ENCODE results near the gene CHD3. TPM values are rescaled to one million over a fixed set of nuclear protein-coding genes. Genes with fewer than 3 reads are reported as not detected.

CHD3 gene
- total and polyA plus RNA-seq, 2 experiments from 2014 or later, result 2.9 to 9.7 TPM

DNA sequence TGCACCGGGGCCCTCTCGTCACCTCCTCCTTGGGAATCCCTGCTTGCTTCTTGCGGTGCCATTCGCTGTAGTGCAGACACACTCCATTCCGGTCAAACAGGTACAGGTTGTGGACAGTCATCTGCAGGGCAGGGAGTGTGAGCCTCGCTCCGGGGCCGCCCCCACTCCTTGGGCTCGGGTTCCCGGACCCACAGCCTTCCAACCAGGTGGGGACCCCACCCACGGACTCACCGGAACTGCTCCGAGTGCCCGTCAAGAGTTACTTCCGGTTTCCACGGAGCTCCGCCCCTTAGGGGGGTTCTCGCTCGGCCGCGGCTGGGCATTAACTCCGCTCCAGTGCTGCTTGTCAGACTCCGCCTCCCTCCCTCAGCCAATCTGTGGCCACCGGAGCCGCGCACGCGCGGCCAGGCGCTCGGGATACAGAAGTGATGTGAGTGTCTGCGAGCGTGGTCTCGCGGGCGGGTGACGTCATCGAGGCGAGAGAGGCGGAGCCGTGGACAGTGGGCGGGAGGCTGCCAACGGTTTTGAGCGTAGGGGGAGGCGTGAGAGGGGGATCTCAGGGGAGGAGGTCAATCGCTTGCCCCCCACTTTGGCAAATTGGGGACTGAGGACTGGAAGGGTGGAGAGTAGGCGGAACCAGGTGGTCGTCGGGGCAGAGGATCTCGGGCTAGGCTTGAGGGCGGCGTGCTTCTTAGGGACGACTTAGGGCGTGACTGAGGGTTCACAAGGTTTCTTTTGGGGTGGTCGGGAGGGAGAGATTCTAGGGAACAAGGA, 43.3 kb downstream of the CHD3 start, which contains the start of the genes CNTROB and TRAPPC1:
Gene CNTROB (plus strand): TSS at position 498 of the 774 bp plus-strand sequence. CDS start 874 bp downstream, outside the sequence.
Gene TRAPPC1 (minus strand): TSS at position 238 of the 774 bp plus-strand sequence. CDS start 117 bp downstream, at position 121.
- Histone ChIP-seq H4K20me1 (replicated peaks; ENCODE audit: insufficient read depth) (peaks cover 12% of the 10 kb centered on the region), H3K4me2 (peak within 1 kb of the TSS; percentile 96), H3K4me3 (peak within 1 kb of the TSS; percentile 83), H3K4me1 (ENCODE audit: insufficient read depth) (peaks cover 19% of the 10 kb centered on the region), H3F3A (replicated peaks; ENCODE audit: low read depth) (no peaks in the 10 kb centered on the region), H3K27ac (ENCODE audit: low read depth) (no peak within 1 kb of the TSS), H3K9me2 (ENCODE audit: insufficient read depth) (no peaks in the 10 kb centered on the region), H3K79me2 (replicated peaks; ENCODE audit: insufficient read depth) (peaks cover 12% of the 10 kb centered on the region), H2AFZ (peak within 1 kb of the TSS; percentile 98), H3K36me3 (ENCODE audit: insufficient read depth) (0 out of 2 replicates have a peak, but pooled peaks cover under 1% of the 10 kb centered on the region), H3K27me3 (ENCODE audit: insufficient read depth) (peaks cover 34% of the 10 kb centered on the region)
- Mint-ChIP-seq H3K27me3 (ENCODE audit: insufficient read depth, low read depth, poor library complexity) (peaks cover 35% of the 10 kb centered on the region), H3K4me3 (peak within 1 kb of the TSS; percentile 97), H3K9me3 (peaks cover 2% of the 10 kb centered on the region; the same call in 1 of the 3 replicates), H3K36me3 (ENCODE audit: low read depth) (peaks cover 15% of the 10 kb centered on the region), H3K4me1 (peaks cover 27% of the 10 kb centered on the region), H3K27ac (peak within 1 kb of the TSS; percentile 97)
- DNase-seq (ENCODE audit: low spot score), result peak; percentile 98
- ATAC-seq, result peak; percentile 82
- TF ChIP-seq, protein P1, sequence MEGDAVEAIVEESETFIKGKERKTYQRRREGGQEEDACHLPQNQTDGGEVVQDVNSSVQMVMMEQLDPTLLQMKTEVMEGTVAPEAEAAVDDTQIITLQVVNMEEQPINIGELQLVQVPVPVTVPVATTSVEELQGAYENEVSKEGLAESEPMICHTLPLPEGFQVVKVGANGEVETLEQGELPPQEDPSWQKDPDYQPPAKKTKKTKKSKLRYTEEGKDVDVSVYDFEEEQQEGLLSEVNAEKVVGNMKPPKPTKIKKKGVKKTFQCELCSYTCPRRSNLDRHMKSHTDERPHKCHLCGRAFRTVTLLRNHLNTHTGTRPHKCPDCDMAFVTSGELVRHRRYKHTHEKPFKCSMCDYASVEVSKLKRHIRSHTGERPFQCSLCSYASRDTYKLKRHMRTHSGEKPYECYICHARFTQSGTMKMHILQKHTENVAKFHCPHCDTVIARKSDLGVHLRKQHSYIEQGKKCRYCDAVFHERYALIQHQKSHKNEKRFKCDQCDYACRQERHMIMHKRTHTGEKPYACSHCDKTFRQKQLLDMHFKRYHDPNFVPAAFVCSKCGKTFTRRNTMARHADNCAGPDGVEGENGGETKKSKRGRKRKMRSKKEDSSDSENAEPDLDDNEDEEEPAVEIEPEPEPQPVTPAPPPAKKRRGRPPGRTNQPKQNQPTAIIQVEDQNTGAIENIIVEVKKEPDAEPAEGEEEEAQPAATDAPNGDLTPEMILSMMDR (conservative IDR thresholded peaks at IDR 0.05; ENCODE audit: low read depth in 2 of 2), result no peak
- TF ChIP-seq, protein P2, sequence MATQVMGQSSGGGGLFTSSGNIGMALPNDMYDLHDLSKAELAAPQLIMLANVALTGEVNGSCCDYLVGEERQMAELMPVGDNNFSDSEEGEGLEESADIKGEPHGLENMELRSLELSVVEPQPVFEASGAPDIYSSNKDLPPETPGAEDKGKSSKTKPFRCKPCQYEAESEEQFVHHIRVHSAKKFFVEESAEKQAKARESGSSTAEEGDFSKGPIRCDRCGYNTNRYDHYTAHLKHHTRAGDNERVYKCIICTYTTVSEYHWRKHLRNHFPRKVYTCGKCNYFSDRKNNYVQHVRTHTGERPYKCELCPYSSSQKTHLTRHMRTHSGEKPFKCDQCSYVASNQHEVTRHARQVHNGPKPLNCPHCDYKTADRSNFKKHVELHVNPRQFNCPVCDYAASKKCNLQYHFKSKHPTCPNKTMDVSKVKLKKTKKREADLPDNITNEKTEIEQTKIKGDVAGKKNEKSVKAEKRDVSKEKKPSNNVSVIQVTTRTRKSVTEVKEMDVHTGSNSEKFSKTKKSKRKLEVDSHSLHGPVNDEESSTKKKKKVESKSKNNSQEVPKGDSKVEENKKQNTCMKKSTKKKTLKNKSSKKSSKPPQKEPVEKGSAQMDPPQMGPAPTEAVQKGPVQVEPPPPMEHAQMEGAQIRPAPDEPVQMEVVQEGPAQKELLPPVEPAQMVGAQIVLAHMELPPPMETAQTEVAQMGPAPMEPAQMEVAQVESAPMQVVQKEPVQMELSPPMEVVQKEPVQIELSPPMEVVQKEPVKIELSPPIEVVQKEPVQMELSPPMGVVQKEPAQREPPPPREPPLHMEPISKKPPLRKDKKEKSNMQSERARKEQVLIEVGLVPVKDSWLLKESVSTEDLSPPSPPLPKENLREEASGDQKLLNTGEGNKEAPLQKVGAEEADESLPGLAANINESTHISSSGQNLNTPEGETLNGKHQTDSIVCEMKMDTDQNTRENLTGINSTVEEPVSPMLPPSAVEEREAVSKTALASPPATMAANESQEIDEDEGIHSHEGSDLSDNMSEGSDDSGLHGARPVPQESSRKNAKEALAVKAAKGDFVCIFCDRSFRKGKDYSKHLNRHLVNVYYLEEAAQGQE (IDR thresholded peaks at IDR 0.05; ENCODE audit: unreplicated experiment), result no peak
- no peak for TF ChIP-seq STAT1 (IDR thresholded peaks at IDR 0.05; ENCODE audit: unreplicated experiment)
- TF ChIP-seq JUNB (IDR thresholded peaks at IDR 0.05; ENCODE audit: unreplicated experiment), result no peak
- no peak for TF ChIP-seq EZH2phosphoT487 (IDR thresholded peaks at IDR 0.05; ENCODE audit: unreplicated experiment)
- TF ChIP-seq POLR2AphosphoS5 (IDR thresholded peaks at IDR 0.05; ENCODE audit: low read depth), result peak; percentile 84
- TF ChIP-seq ZNF462 (CRISPR knock-in tag; IDR thresholded peaks at IDR 0.05), result no peak
- TF ChIP-seq EZH2 (IDR thresholded peaks at IDR 0.05; ENCODE audit: low read depth, unreplicated experiment), result no peak
- TF ChIP-seq CREB1 (CRISPR knock-in tag; IDR thresholded peaks at IDR 0.05; ENCODE audit: low read depth), result peak; percentile 97
- no peak for TF ChIP-seq ETS1 (IDR thresholded peaks at IDR 0.05)
- no peak for TF ChIP-seq ZNF331 (CRISPR knock-in tag; IDR thresholded peaks at IDR 0.05; ENCODE audit: low read depth)

All from GM23338 (cell line).